Trophoblast cell (in vitro differentiated cells and primary cell): ENCODE data around the gene CCDC68.

Experiments
- DNase-seq, 2 donors: peaks; one replicate each; pipeline ENCODE4 v3.0.0-alpha.2; 2016
- H2AFZ ChIP-seq: 2 replicates; pipeline ENCODE4 v1.6.1; 2013; ENCODE audit warnings: low read length, moderate library complexity, mild to moderate bottlenecking; ENCODE audit not compliant: insufficient read depth, poor library complexity
- H2AK5ac ChIP-seq: 2 replicates; pipeline ENCODE4 v1.6.1; 2013; ENCODE audit warnings: mild to moderate bottlenecking, low read length
- H2BK120ac ChIP-seq: 2 replicates; pipeline ENCODE4 v1.6.1; 2013; ENCODE audit warnings: low read length, mild to moderate bottlenecking, moderate library complexity; ENCODE audit not compliant: insufficient read depth, poor library complexity
- H2BK12ac ChIP-seq: 2 replicates; pipeline ENCODE4 v1.6.1; 2013; ENCODE audit warnings: mild to moderate bottlenecking, low read length, moderate library complexity
- H2BK5ac ChIP-seq: 2 replicates; pipeline ENCODE4 v1.6.1; 2013; ENCODE audit warnings: low read length, low read depth, moderate library complexity, mild to moderate bottlenecking; ENCODE audit not compliant: poor library complexity
- H3K14ac ChIP-seq: 2 replicates; pipeline ENCODE4 v1.6.1; 2013; ENCODE audit warnings: mild to moderate bottlenecking, low read length
- H3K18ac ChIP-seq: 2 replicates; pipeline ENCODE4 v1.6.1; 2013; ENCODE audit warnings: mild to moderate bottlenecking, low read length
- H3K23ac ChIP-seq: 2 replicates; pipeline ENCODE4 v1.6.1; 2013; ENCODE audit warnings: low read length
- H3K27ac ChIP-seq: 2 replicates; pipeline ENCODE4 v1.5.1; 2013; ENCODE audit warnings: low read depth, mild to moderate bottlenecking, inconsistent platforms, low read length, moderate library complexity
- H3K27me3 ChIP-seq: 2 replicates; pipeline ENCODE4 v1.6.1; 2013; ENCODE audit warnings: inconsistent platforms, mild to moderate bottlenecking, low read length, moderate library complexity; ENCODE audit not compliant: insufficient read depth
- H3K36me3 ChIP-seq, 2 experiments: 1 replicate in 1 of 2; 2 replicates in 1 of 2; pipeline ENCODE4 v1.6.1; 2013; ENCODE audit warnings: low read length in 2 of 2, mild to moderate bottlenecking in 2 of 2, moderate library complexity in 1 of 2; ENCODE audit not compliant: insufficient read depth in 2 of 2, control insufficient read depth in 1 of 2
- H3K4ac ChIP-seq: 2 replicates; pipeline ENCODE4 v1.6.1; 2013; ENCODE audit warnings: low read depth, mild to moderate bottlenecking, low read length, moderate library complexity
- H3K4me1 ChIP-seq, 2 experiments: 1 replicate in 1 of 2; 2 replicates in 1 of 2; pipeline ENCODE4 v1.6.1; 2013; ENCODE audit warnings: low read length in 2 of 2, mild to moderate bottlenecking in 2 of 2, moderate library complexity in 1 of 2; ENCODE audit not compliant: insufficient read depth in 2 of 2, control insufficient read depth in 1 of 2
- H3K4me2 ChIP-seq: 2 replicates; pipeline ENCODE4 v1.6.1; 2013; ENCODE audit warnings: inconsistent platforms, mild to moderate bottlenecking, low read length, moderate library complexity
- H3K4me3 ChIP-seq: 2 replicates; pipeline ENCODE4 v1.5.1; 2013; ENCODE audit warnings: mild to moderate bottlenecking, low read depth, low read length, inconsistent platforms
- H3K79me1 ChIP-seq: one replicate; pipeline ENCODE4 v1.6.1; 2013; ENCODE audit warnings: low read length
- H3K79me2 ChIP-seq: 2 replicates; pipeline ENCODE4 v1.6.1; 2013; ENCODE audit warnings: low read length, mild to moderate bottlenecking; ENCODE audit not compliant: control insufficient read depth, insufficient read depth, poor library complexity
- H3K9ac ChIP-seq: 2 replicates; pipeline ENCODE4 v1.6.1; 2013; ENCODE audit warnings: mild to moderate bottlenecking, low read length
- H3K9me3 ChIP-seq: 2 replicates; pipeline ENCODE4 v1.6.1; 2013; ENCODE audit warnings: low read depth, mild to moderate bottlenecking, control low read depth, inconsistent platforms, low read length; ENCODE audit not compliant: insufficient read depth
- H4K12ac ChIP-seq: 2 replicates; pipeline ENCODE4 v1.6.1; 2013; ENCODE audit warnings: low read depth, mild to moderate bottlenecking, low read length, moderate library complexity
- H4K8ac ChIP-seq: 2 replicates; pipeline ENCODE4 v1.6.1; 2013; ENCODE audit warnings: low read depth, mild to moderate bottlenecking, low read length, moderate library complexity
- H4K91ac ChIP-seq: one replicate; pipeline ENCODE4 v1.6.1; 2013; ENCODE audit warnings: low read depth, mild to moderate bottlenecking, low read length, moderate library complexity
- WGBS: extraction: QIAGEN DNeasy Blood & Tissue Kit; methylation state at CpG from one replicate; pipeline ENCODE4 v1.1.7; 2013; ENCODE audit warnings: missing lambda C conversion rate; ENCODE audit not compliant: insufficient read length, insufficient coverage; ENCODE audit errors: extremely low coverage; 5-methylcytosine and 5-hydroxymethylcytosine counted together

Gene CCDC68

GRCh38 chr18:54877076-54877475 lies 82.2 kb downstream of the CCDC68 start:
- Histone ChIP-seq H4K91ac (no peak overlapping the region), H3K36me3 (no peaks in the 10 kb centered on the region), H2BK12ac (no peak overlapping the region), H4K8ac (no peak overlapping the region), H3K4me1 (peaks cover 0 to 10% of the 10 kb centered on the region in 2 experiments), H2BK120ac (no peak overlapping the region), H2AFZ (no peak overlapping the region), H3K9ac (no peak overlapping the region), H3K18ac (no peak overlapping the region), H3K14ac (no peak overlapping the region), H2AK5ac (no peak overlapping the region), H3K4me3 (no peak overlapping the region), H2BK5ac (no peak overlapping the region), H3K4me2 (no peak overlapping the region), H3K9me3 (no peaks in the 10 kb centered on the region), H3K27ac (no peak overlapping the region), H3K23ac (no peak overlapping the region), H3K4ac (no peak overlapping the region), H3K79me2 (no peaks in the 10 kb centered on the region), H3K79me1 (no peaks in the 10 kb centered on the region), H3K27me3 (no peaks in the 10 kb centered on the region), H4K12ac (no peak overlapping the region)
- no CpG with 5 or more reads among the region's 1 CpG for WGBS
- DNase-seq = peak in 1 of 2 donors; percentile 42

GRCh38 chr18:54875063-54875462 lies 84.2 kb downstream of the CCDC68 start:
- H2AFZ ChIP-seq = no peak overlapping the region
- H3K4me1 ChIP-seq = peaks cover 0 to 1% of the 10 kb centered on the region in 2 experiments
- H3K79me1 ChIP-seq = no peaks in the 10 kb centered on the region
- no peak overlapping the region for H3K4me3 ChIP-seq
- no peak overlapping the region for H2BK12ac ChIP-seq
- H3K4me2 ChIP-seq = no peak overlapping the region
- H3K18ac ChIP-seq = no peak overlapping the region
- no peaks in the 10 kb centered on the region for H3K79me2 ChIP-seq
- no peaks in the 10 kb centered on the region for H3K9me3 ChIP-seq
- no peak overlapping the region for H2BK5ac ChIP-seq
- no peak for DNase-seq
- H3K27me3 ChIP-seq = no peaks in the 10 kb centered on the region
- H4K91ac ChIP-seq = no peak overlapping the region
- no peak overlapping the region for H4K12ac ChIP-seq
- H4K8ac ChIP-seq = peak overlapping the region; percentile 38
- H3K4ac ChIP-seq = peak overlapping the region; percentile 27
- H3K9ac ChIP-seq = no peak overlapping the region
- H3K27ac ChIP-seq = no peak overlapping the region
- no peak overlapping the region for H3K14ac ChIP-seq
- H2AK5ac ChIP-seq = no peak overlapping the region
- WGBS = no CpG with 5 or more reads among the region's 3 CpGs
- H3K36me3 ChIP-seq = no peaks in the 10 kb centered on the region
- no peak overlapping the region for H2BK120ac ChIP-seq
- no peak overlapping the region for H3K23ac ChIP-seq

GRCh38 chr18:54873884-54874255 lies 85.4 kb downstream of the CCDC68 start:
- no peak overlapping the region for H2AK5ac ChIP-seq

GRCh38 chr18:54872681-54873080 lies 86.6 kb downstream of the CCDC68 start:
- no peak overlapping the region for H3K9ac ChIP-seq
- no peak overlapping the region for H2BK12ac ChIP-seq
- no peaks in the 10 kb centered on the region for H3K27me3 ChIP-seq
- no peak overlapping the region for H3K4me3 ChIP-seq
- H3K79me2 ChIP-seq = no peaks in the 10 kb centered on the region
- no peaks in the 10 kb centered on the region for H3K79me1 ChIP-seq
- WGBS = no CpG with 5 or more reads among the region's 1 CpG
- H3K23ac ChIP-seq = no peak overlapping the region
- H2BK5ac ChIP-seq = no peak overlapping the region
- no peak overlapping the region for H4K12ac ChIP-seq
- H3K4ac ChIP-seq = no peak overlapping the region
- no peaks in the 10 kb centered on the region for H3K9me3 ChIP-seq
- no peak overlapping the region for H3K14ac ChIP-seq
- no peak overlapping the region for H3K18ac ChIP-seq
- H2BK120ac ChIP-seq = no peak overlapping the region
- no peak for DNase-seq
- no peak overlapping the region for H3K4me2 ChIP-seq
- no peaks in the 10 kb centered on the region for H3K4me1 ChIP-seq
- H4K8ac ChIP-seq = no peak overlapping the region
- H2AK5ac ChIP-seq = no peak overlapping the region
- no peaks in the 10 kb centered on the region for H3K36me3 ChIP-seq
- no peak overlapping the region for H3K27ac ChIP-seq
- H2AFZ ChIP-seq = no peak overlapping the region
- H4K91ac ChIP-seq = no peak overlapping the region

More at GRCh38 chr18:54873884-54874255, 85.4 kb downstream of the CCDC68 start:
- H3K27me3 ChIP-seq = no peaks in the 10 kb centered on the region
- no peaks in the 10 kb centered on the region for H3K9me3 ChIP-seq
- no peak overlapping the region for H4K91ac ChIP-seq
- H3K4ac ChIP-seq = no peak overlapping the region
- no peak for DNase-seq
- H3K79me2 ChIP-seq = no peaks in the 10 kb centered on the region
- no CpG with 5 or more reads among the region's 2 CpGs for WGBS
- H3K36me3 ChIP-seq = no peaks in the 10 kb centered on the region
- no peak overlapping the region for H3K23ac ChIP-seq
- no peaks in the 10 kb centered on the region for H3K4me1 ChIP-seq
- no peak overlapping the region for H3K14ac ChIP-seq
- no peak overlapping the region for H4K8ac ChIP-seq
- no peak overlapping the region for H3K18ac ChIP-seq
- H2AFZ ChIP-seq = no peak overlapping the region
- no peaks in the 10 kb centered on the region for H3K79me1 ChIP-seq
- H2BK120ac ChIP-seq = no peak overlapping the region
- H2BK5ac ChIP-seq = no peak overlapping the region
- H3K4me2 ChIP-seq = no peak overlapping the region
- H2BK12ac ChIP-seq = no peak overlapping the region
- H4K12ac ChIP-seq = no peak overlapping the region
- no peak overlapping the region for H3K27ac ChIP-seq
- H3K4me3 ChIP-seq = no peak overlapping the region
- no peak overlapping the region for H3K9ac ChIP-seq
